Measurements from ENCODE around the gene MLLT3.

MLLT3 gene

GRCh38 chr9:20507431-20507830 lies 114.9 kb downstream of the MLLT3 start:
- TF ChIP-seq CTCF (conservative IDR thresholded peaks at IDR 0.05; ENCODE audit: control insufficient read depth, insufficient read depth, low read depth, low read length): no peak
- no peak for DNase-seq (ENCODE audit: low read depth)

GRCh38 chr9:20506099-20506900 lies 116.0 kb downstream of the MLLT3 start:
- no peak for TF ChIP-seq CTCF (conservative IDR thresholded peaks at IDR 0.05; ENCODE audit: control insufficient read depth, insufficient read depth, low read depth, low read length)
- no peak overlapping the region for H3K4me3 ChIP-seq (ENCODE audit: control insufficient read depth, low read depth, low read length)
- DNase-seq (ENCODE audit: low read depth): peak; percentile 12

More at GRCh38 chr9:20507431-20507830, 114.9 kb downstream of the MLLT3 start:
- no peak overlapping the region for H3K4me3 ChIP-seq (ENCODE audit: control insufficient read depth, low read depth, low read length)

DNA sequence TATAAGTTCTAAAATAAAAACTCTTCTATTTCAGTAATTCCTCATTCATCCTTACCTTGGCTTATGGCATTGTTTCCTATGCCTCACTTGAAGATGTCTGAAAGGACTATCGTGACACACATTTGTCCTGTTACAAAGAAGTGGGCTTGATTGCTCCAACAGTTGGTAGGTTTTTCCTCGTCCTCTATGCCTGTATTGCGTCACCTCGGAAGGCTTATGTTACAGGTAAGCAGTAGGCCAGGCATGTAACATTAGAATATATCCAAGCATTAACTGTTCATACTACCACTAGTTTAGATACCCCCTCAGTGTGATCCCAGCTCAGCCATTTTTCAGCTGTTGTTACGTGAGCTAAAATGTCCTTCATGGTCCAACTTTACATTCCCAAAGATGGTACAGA lies 116.7 kb downstream of the MLLT3 start:
- H3K4me3 ChIP-seq (ENCODE audit: control insufficient read depth, low read depth, low read length): no peak overlapping the region
- TF ChIP-seq CTCF (conservative IDR thresholded peaks at IDR 0.05; ENCODE audit: control insufficient read depth, insufficient read depth, low read depth, low read length): no peak
- no peak for DNase-seq (ENCODE audit: low read depth)

GRCh38 chr9:20504930-20505329 lies 117.4 kb downstream of the MLLT3 start:
- H3K4me3 ChIP-seq (ENCODE audit: control insufficient read depth, low read depth, low read length): no peak overlapping the region
- no peak for TF ChIP-seq CTCF (conservative IDR thresholded peaks at IDR 0.05; ENCODE audit: control insufficient read depth, insufficient read depth, low read depth, low read length)
- DNase-seq (ENCODE audit: low read depth): no peak

GRCh38 chr9:20500101-20500500 lies 122.2 kb downstream of the MLLT3 start:
- no peak for DNase-seq (ENCODE audit: low read depth)
- H3K4me3 ChIP-seq (ENCODE audit: control insufficient read depth, low read depth, low read length): no peak overlapping the region
- TF ChIP-seq CTCF (conservative IDR thresholded peaks at IDR 0.05; ENCODE audit: control insufficient read depth, insufficient read depth, low read depth, low read length): no peak

- DNase-seq (ENCODE audit: low read depth): no peak
- no peak for TF ChIP-seq CTCF (conservative IDR thresholded peaks at IDR 0.05; ENCODE audit: control insufficient read depth, insufficient read depth, low read depth, low read length)
Observed at GRCh38 chr9:20499013-20499412, 123.3 kb downstream of the MLLT3 start.

More at GRCh38 chr9:20499013-20499412, 123.3 kb downstream of the MLLT3 start:
- no peak overlapping the region for H3K4me3 ChIP-seq (ENCODE audit: control insufficient read depth, low read depth, low read length)

All from fibroblast of mammary gland (primary cell).